HG03280 (cell line): ENCODE measurements around the gene TRIM28.

Source experiments
- ATAC-seq: cut with Tn5 transposase; IDR thresholded peaks from one replicate; pipeline ENCODE4 v1.9.1; 2021; ENCODE audit warnings: mild to moderate bottlenecking, moderate library complexity; ENCODE audit not compliant: unreplicated experiment

The TRIM28 gene

GRCh38 chr19:58547323-58548312, 3.8 kb downstream of the TRIM28 start:
- no peak for ATAC-seq

- no peak for ATAC-seq
Observed at GRCh38 chr19:58548859-58549663, 5.2 kb downstream of the TRIM28 start.

GRCh38 chr19:58549664-58550361, 5.9 kb downstream of the TRIM28 start:
- no peak for ATAC-seq

GRCh38 chr19:58550362-58551122, 6.7 kb downstream of the TRIM28 start:
- ATAC-seq, result no peak

- no peak for ATAC-seq
Observed at GRCh38 chr19:58551123-58551497, 7.2 kb downstream of the TRIM28 start.

- ATAC-seq, result no peak
Observed at GRCh38 chr19:58551577-58552471, 8.0 kb downstream of the TRIM28 start.

GRCh38 chr19:58552655-58553054, 8.8 kb downstream of the TRIM28 start:
- no peak for ATAC-seq

- ATAC-seq, result no peak
Observed at GRCh38 chr19:58553799-58554493, 10.1 kb downstream of the TRIM28 start.

GRCh38 chr19:58554494-58555368, 10.9 kb downstream of the TRIM28 start, which contains the start of gene CHMP2A:
CHMP2A (minus strand) TSS chr19:58555105; CDS start chr19:58554212, 893 bp downstream.
- peak; percentile 36 for ATAC-seq

- ATAC-seq, result no peak
Observed at GRCh38 chr19:58555369-58555885, 11.6 kb downstream of the TRIM28 start.

- no peak for ATAC-seq
Observed at GRCh38 chr19:58555920-58556621, 12.2 kb downstream of the TRIM28 start.

- ATAC-seq, result no peak
Observed at GRCh38 chr19:58556622-58557220, 12.9 kb downstream of the TRIM28 start.

GRCh38 chr19:58557221-58558065, 13.6 kb downstream of the TRIM28 start:
- ATAC-seq, result no peak

GRCh38 chr19:58558066-58558622, 14.3 kb downstream of the TRIM28 start, which contains the start of gene UBE2M:
UBE2M (minus strand) TSS chr19:58558611; CDS start chr19:58558381, 230 bp downstream.
- ATAC-seq, result peak; percentile 2

- ATAC-seq, result peak; percentile 57
Observed at GRCh38 chr19:58558623-58559274, 14.9 kb downstream of the TRIM28 start.
